MM.1S (cell line): Measurements from ENCODE around the gene MEX3C.

Source experiments
- DNase-seq: peaks from one replicate; pipeline ENCODE4 v3.0.0-alpha.2; 2015
- H2AFZ ChIP-seq: fragments of 300-600 bp; sonication (generic); 2 replicates; pipeline ENCODE4 v1.6.0; 2016; ENCODE audit warnings: antibody characterized with exemption, low read length
- H3F3A ChIP-seq: fragments of 300-600 bp; sonication (generic); 2 replicates; pipeline ENCODE4 v1.6.1; 2016; ENCODE audit warnings: mild to moderate bottlenecking, antibody characterized with exemption, low read length, moderate library complexity, mixed read lengths; ENCODE audit not compliant: insufficient read depth
- H3K27ac ChIP-seq: fragments of 300-600 bp; sonication (generic); 2 replicates; pipeline ENCODE4 v1.5.1; 2016; ENCODE audit warnings: mild to moderate bottlenecking, low read length
- H3K27me3 ChIP-seq: fragments of 300-600 bp; sonication (generic); replicated peaks from 2 replicates; pipeline ENCODE4 v1.6.0; 2016; ENCODE audit warnings: low read length; ENCODE audit not compliant: insufficient read depth
- H3K36me3 ChIP-seq: fragments of 300-600 bp; sonication (generic); replicated peaks from 2 replicates; pipeline ENCODE4 v1.6.1; 2016; ENCODE audit warnings: mild to moderate bottlenecking, low read length, mixed read lengths; ENCODE audit not compliant: insufficient read depth
- H3K4me1 ChIP-seq: fragments of 300-600 bp; sonication (generic); 2 replicates; pipeline ENCODE4 v1.6.1; 2016; ENCODE audit warnings: low read length, mixed read lengths
- H3K4me2 ChIP-seq: fragments of 300-600 bp; sonication (generic); 2 replicates; pipeline ENCODE4 v1.6.0; 2016; ENCODE audit warnings: low read depth, low read length
- H3K4me3 ChIP-seq: fragments of 300-600 bp; sonication (generic); 2 replicates; pipeline ENCODE4 v1.5.1; 2016; ENCODE audit warnings: low read length, mixed read lengths
- H3K79me2 ChIP-seq: fragments of 300-600 bp; sonication (generic); 2 replicates; pipeline ENCODE4 v1.6.1; 2016; ENCODE audit warnings: mixed run types, low read length, mixed read lengths
- H3K9ac ChIP-seq: fragments of 300-600 bp; sonication (generic); 2 replicates; pipeline ENCODE4 v1.6.1; 2016; ENCODE audit warnings: low read length, mixed read lengths
- H3K9me2 ChIP-seq: fragments of 300-600 bp; sonication (generic); replicated peaks from 2 replicates; pipeline ENCODE4 v1.6.1; 2016; ENCODE audit warnings: mild to moderate bottlenecking, low read length, mixed read lengths; ENCODE audit not compliant: insufficient read depth
- H3K9me3 ChIP-seq: fragments of 300-600 bp; sonication (generic); replicated peaks from 2 replicates; pipeline ENCODE4 v1.6.1; 2016; ENCODE audit warnings: mild to moderate bottlenecking, low read length, mixed read lengths; ENCODE audit not compliant: insufficient read depth
- H4K20me1 ChIP-seq: fragments of 300-600 bp; sonication (generic); 2 replicates; pipeline ENCODE4 v1.6.1; 2016; ENCODE audit warnings: mild to moderate bottlenecking, low read length, moderate library complexity, mixed read lengths; ENCODE audit not compliant: insufficient read depth
- CTCF ChIP-seq: fragments of 300-600 bp; sonication (generic); IDR thresholded peaks from 2 replicates; pipeline ENCODE4 v1.5.1; 2016; ENCODE audit warnings: antibody characterized with exemption, low read length, mixed read lengths
- EZH2 ChIP-seq: fragments of 300-600 bp; sonication (generic); optimal IDR thresholded peaks from 2 replicates; pipeline ENCODE3; 2017; ENCODE audit warnings: low read depth, mild to moderate bottlenecking, antibody characterized with exemption, low read length, mixed read lengths
- EZH2phosphoT487 ChIP-seq: fragments of 300-600 bp; sonication (generic); IDR thresholded peaks from 2 replicates; pipeline ENCODE4 v1.6.1; 2018; ENCODE audit warnings: antibody characterized with exemption, low read length

The MEX3C gene

GRCh38 chr18:51138936-51139335 is 58.5 kb downstream of the MEX3C start:
- Histone ChIP-seq H4K20me1 (no peaks in the 10 kb centered on the region), H3K9me2 (no peaks in the 10 kb centered on the region), H3K36me3 (no peaks in the 10 kb centered on the region), H3K4me1 (no peaks in the 10 kb centered on the region), H3K79me2 (no peaks in the 10 kb centered on the region), H3K4me2 (no peak overlapping the region), H3K4me3 (no peak overlapping the region), H3K9ac (no peak overlapping the region), H3F3A (no peaks in the 10 kb centered on the region), H3K27me3 (no peaks in the 10 kb centered on the region), H3K27ac (no peak overlapping the region), H3K9me3 (no peaks in the 10 kb centered on the region), H2AFZ (no peak overlapping the region)
- TF ChIP-seq EZH2 (no peak), CTCF (no peak), EZH2phosphoT487 (no peak)
- DNase-seq, result no peak

GRCh38 chr18:51137891-51138290 is 59.6 kb downstream of the MEX3C start:
- Histone ChIP-seq H4K20me1 (no peaks in the 10 kb centered on the region), H3K4me2 (no peak overlapping the region), H2AFZ (no peak overlapping the region)

GRCh38 chr18:51137026-51137729 is 60.3 kb downstream of the MEX3C start:
- H2AFZ ChIP-seq, result no peak overlapping the region
- H3K79me2 ChIP-seq, result no peaks in the 10 kb centered on the region
- H3K36me3 ChIP-seq, result no peaks in the 10 kb centered on the region
- no peak overlapping the region for H3K9ac ChIP-seq
- TF ChIP-seq EZH2, result no peak
- no peak for TF ChIP-seq EZH2phosphoT487
- TF ChIP-seq CTCF, result no peak
- no peaks in the 10 kb centered on the region for H3K27me3 ChIP-seq
- no peaks in the 10 kb centered on the region for H3K4me1 ChIP-seq
- DNase-seq, result no peak
- no peak overlapping the region for H3K4me3 ChIP-seq
- no peak overlapping the region for H3K4me2 ChIP-seq
- no peaks in the 10 kb centered on the region for H3K9me2 ChIP-seq
- no peaks in the 10 kb centered on the region for H3F3A ChIP-seq
- no peaks in the 10 kb centered on the region for H4K20me1 ChIP-seq
- no peaks in the 10 kb centered on the region for H3K9me3 ChIP-seq
- H3K27ac ChIP-seq, result no peak overlapping the region

More at GRCh38 chr18:51137891-51138290, 59.6 kb downstream of the MEX3C start:
- Histone ChIP-seq H3K27me3 (no peaks in the 10 kb centered on the region), H3K27ac (no peak overlapping the region), H3F3A (no peaks in the 10 kb centered on the region), H3K9ac (no peak overlapping the region), H3K9me2 (no peaks in the 10 kb centered on the region), H3K4me3 (no peak overlapping the region), H3K79me2 (no peaks in the 10 kb centered on the region), H3K9me3 (no peaks in the 10 kb centered on the region), H3K36me3 (no peaks in the 10 kb centered on the region), H3K4me1 (no peaks in the 10 kb centered on the region)
- TF ChIP-seq CTCF (no peak), EZH2phosphoT487 (no peak), EZH2 (no peak)
- DNase-seq, result no peak
